Common myeloid progenitor, CD34-positive (primary cell): ENCODE data around the gene DDX10.

Source experiments
- CTCF ChIA-PET: fragments of 350-600 bp; sonication (Branson Sonifier 250); formaldehyde crosslinking; loops from one replicate; lab custom pipeline; 2021; ENCODE audit warnings: antibody characterized with exemption; lab: Charles Lee
- POLR2A ChIA-PET: fragments of 350-600 bp; sonication (Branson Sonifier 250); formaldehyde crosslinking; loops from one replicate; lab custom pipeline; 2021; ENCODE audit warnings: antibody characterized with exemption; lab: Charles Lee
- DNase-seq, 3 donors: peaks; one replicate each; pipeline versions ENCODE4 v3.0.0 to v3.0.0-alpha.2; 2013
- H3K27ac ChIP-seq, 2 experiments: 1 replicate in 1 of 2; 2 replicates in 1 of 2; pipeline ENCODE4 v1.7.0; 2013; ENCODE audit warnings: inconsistent platforms in 2 of 2, low read length in 2 of 2, mild to moderate bottlenecking in 2 of 2, low read depth in 1 of 2, moderate library complexity in 1 of 2; ENCODE audit not compliant: severe bottlenecking in 2 of 2, insufficient read depth in 1 of 2, poor library complexity in 1 of 2
- H3K27me3 ChIP-seq, 5 experiments: replicated peaks in 2 of 5; 1 replicate in 3 of 5; 2 replicates in 2 of 5; pipeline versions ENCODE4 v1.6.1 to v1.7.0; 2013; ENCODE audit warnings: low read length in 4 of 5, mild to moderate bottlenecking in 2 of 5, moderate library complexity in 2 of 5, inconsistent platforms in 1 of 5; ENCODE audit not compliant: insufficient read depth in 5 of 5, control insufficient read depth in 4 of 5
- H3K36me3 ChIP-seq, 4 experiments: 1 replicate in 2 of 4; 2 replicates in 2 of 4; pipeline versions ENCODE4 v1.6.1 to v1.7.0; 2013; ENCODE audit warnings: low read length in 3 of 4, control low read depth in 1 of 4, mild to moderate bottlenecking in 1 of 4; ENCODE audit not compliant: control insufficient read depth in 4 of 4, insufficient read depth in 4 of 4
- H3K4me1 ChIP-seq, 4 experiments: 1 replicate in 3 of 4; 2 replicates in 1 of 4; pipeline versions ENCODE4 v1.6.1 to v1.7.1; 2013; ENCODE audit warnings: low read length in 3 of 4, mild to moderate bottlenecking in 3 of 4, control low read depth in 1 of 4, inconsistent platforms in 1 of 4, moderate library complexity in 1 of 4; ENCODE audit not compliant: control insufficient read depth in 4 of 4, insufficient read depth in 4 of 4; ENCODE audit errors: control extremely low read depth in 1 of 4
- H3K4me3 ChIP-seq, 7 experiments: 1 replicate in 4 of 7; 2 replicates in 3 of 7; pipeline versions ENCODE4 v1.5.1 to v1.7.0; 2013; ENCODE audit warnings: mild to moderate bottlenecking in 7 of 7, low read length in 6 of 7, moderate library complexity in 6 of 7, inconsistent platforms in 2 of 7, low read depth in 2 of 7, control low read depth in 1 of 7; ENCODE audit not compliant: insufficient read depth in 4 of 7, control insufficient read depth in 1 of 7; ENCODE audit errors: extremely low read depth in 1 of 7
- H3K9me3 ChIP-seq, 5 experiments: 1 replicate in 4 of 5; 2 replicates in 1 of 5; pipeline versions ENCODE4 v1.6.1 to v1.7.1; 2013; ENCODE audit warnings: low read length in 4 of 5, mild to moderate bottlenecking in 2 of 5, inconsistent platforms in 1 of 5, low read depth in 1 of 5, moderate library complexity in 1 of 5; ENCODE audit not compliant: control insufficient read depth in 4 of 5, insufficient read depth in 2 of 5; ENCODE audit errors: control extremely low read depth in 1 of 5
- WGBS: methylation state at CpG from one replicate; pipeline ENCODE4 v1.1.5; 2013; ENCODE audit not compliant: insufficient coverage; 5-methylcytosine and 5-hydroxymethylcytosine counted together

Gene DDX10

GRCh38 chr11:108901359-108901758, 236.5 kb downstream of the DDX10 start:
- Histone ChIP-seq H3K9me3 (peaks cover 0 to 9% (median 0%) of the 10 kb centered on the region in 5 experiments), H3K4me3 (no peak overlapping the region), H3K36me3 (no peaks in the 10 kb centered on the region), H3K27ac (no peak overlapping the region), H3K27me3 (no peaks in the 10 kb centered on the region), H3K4me1 (peaks cover 0 to 5% (median 3%) of the 10 kb centered on the region in 4 experiments)
- ChIA-PET POLR2A (no interaction called here), CTCF (no interaction called here)
- no peak for DNase-seq
- WGBS = no CpG with 5 or more reads among the region's 3 CpGs

- peaks cover 0 to 6% (median 1%) of the 10 kb centered on the region in 4 experiments for H3K4me1 ChIP-seq
- H3K27me3 ChIP-seq = no peaks in the 10 kb centered on the region
- peaks cover 0 to 8% (median 0%) of the 10 kb centered on the region in 5 experiments for H3K9me3 ChIP-seq
- H3K4me3 ChIP-seq = no peak overlapping the region
- POLR2A ChIA-PET = no interaction called here
- no peaks in the 10 kb centered on the region for H3K36me3 ChIP-seq
- no peak overlapping the region for H3K27ac ChIP-seq
- CTCF ChIA-PET = no interaction called here
- DNase-seq = no peak
- no CpG with 5 or more reads among the region's 2 CpGs for WGBS
Measured at GRCh38 chr11:108902027-108902469, 237.2 kb downstream of the DDX10 start.

DNA sequence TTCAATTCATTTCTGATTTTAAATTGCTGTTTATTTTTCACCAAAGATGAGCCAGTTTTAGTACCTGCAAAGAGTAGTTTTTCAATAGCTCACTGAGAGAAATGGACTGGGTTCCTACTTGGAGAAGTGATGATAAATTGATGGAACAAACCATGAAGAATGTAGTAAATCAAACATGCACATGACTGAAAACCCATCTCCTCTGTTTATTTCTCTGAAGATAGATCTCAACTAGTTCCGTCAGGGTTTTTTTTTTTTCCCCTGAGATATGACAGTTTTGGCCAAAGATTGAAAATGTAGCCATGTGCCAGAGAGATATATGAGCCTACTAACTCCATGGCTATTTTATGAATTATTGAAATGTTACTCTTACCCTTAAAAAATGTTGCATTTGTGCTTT, 239.6 kb downstream of the DDX10 start:
- H3K4me3 ChIP-seq = no peak overlapping the region
- H3K27ac ChIP-seq = no peak overlapping the region
- ChIA-PET CTCF (interaction anchor here (0.8 kb wide), 1 partner anchor 32 kb away, joined by 3 read pairs; no protein-coding TSS in a partner anchor), POLR2A (interaction anchor here (0.7 kb wide), 1 partner anchor 506 kb away, joined by 3 read pairs; no protein-coding TSS in a partner anchor)
- DNase-seq = no peak
- no peaks in the 10 kb centered on the region for H3K27me3 ChIP-seq
- peaks cover 0 to 6% (median 1%) of the 10 kb centered on the region in 4 experiments for H3K4me1 ChIP-seq
- no peaks in the 10 kb centered on the region for H3K9me3 ChIP-seq
- no peaks in the 10 kb centered on the region for H3K36me3 ChIP-seq
- WGBS = 100% methylated on average over 1 of the region's 1 CpG

GRCh38 chr11:108906329-108906728, 241.5 kb downstream of the DDX10 start:
- Histone ChIP-seq H3K36me3 (no peaks in the 10 kb centered on the region), H3K9me3 (no peaks in the 10 kb centered on the region), H3K27ac (no peak overlapping the region), H3K4me1 (peaks cover 0 to 23% (median 4%) of the 10 kb centered on the region in 4 experiments), H3K27me3 (no peaks in the 10 kb centered on the region), H3K4me3 (no peak overlapping the region)
- ChIA-PET POLR2A (no interaction called here), CTCF (no interaction called here)
- peak in 2 of 3 donors; percentile 21 to 53 for DNase-seq

GRCh38 chr11:108906826-108907225, 242.0 kb downstream of the DDX10 start:
- DNase-seq = peak in 2 of 3 donors; percentile 7 to 26
- Histone ChIP-seq H3K27me3 (no peaks in the 10 kb centered on the region), H3K9me3 (no peaks in the 10 kb centered on the region), H3K36me3 (no peaks in the 10 kb centered on the region), H3K27ac (no peak overlapping the region), H3K4me1 (peaks cover 0 to 23% (median 4%) of the 10 kb centered on the region in 4 experiments), H3K4me3 (no peak overlapping the region)
- POLR2A ChIA-PET = no interaction called here
- CTCF ChIA-PET = no interaction called here
- WGBS = 94% methylated on average over 2 of the region's 2 CpGs

- Histone ChIP-seq H3K36me3 (no peaks in the 10 kb centered on the region), H3K27ac (no peak overlapping the region), H3K9me3 (no peaks in the 10 kb centered on the region), H3K4me1 (peaks cover 0 to 23% (median 4%) of the 10 kb centered on the region in 4 experiments), H3K4me3 (no peak overlapping the region), H3K27me3 (no peaks in the 10 kb centered on the region)
- no peak for DNase-seq
- ChIA-PET CTCF (no interaction called here), POLR2A (no interaction called here)
- WGBS = 100% methylated on average over 1 of the region's 5 CpGs
Measured at GRCh38 chr11:108909041-108909440, 244.2 kb downstream of the DDX10 start.

DNA sequence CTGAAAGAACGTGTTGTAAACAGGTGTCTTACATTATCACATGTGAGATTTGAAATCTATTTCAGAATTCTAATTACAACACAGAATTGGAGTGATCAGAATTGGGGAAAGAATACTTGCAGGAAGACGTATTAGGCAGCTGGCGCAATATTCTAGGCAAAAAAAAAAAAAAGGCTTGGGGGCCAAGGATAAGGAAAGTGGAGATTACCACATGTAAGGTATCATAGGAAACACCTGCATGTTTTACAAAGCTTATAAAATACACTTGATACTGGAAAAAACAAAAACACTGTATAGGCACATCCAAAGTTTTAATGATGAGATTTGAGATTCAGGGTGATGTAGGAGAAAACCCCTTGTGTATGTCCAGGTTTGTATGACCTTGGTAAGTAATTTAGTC, 245.1 kb downstream of the DDX10 start:
- Histone ChIP-seq H3K27me3 (no peaks in the 10 kb centered on the region), H3K4me1 (peaks cover 0 to 25% (median 4%) of the 10 kb centered on the region in 4 experiments), H3K36me3 (no peaks in the 10 kb centered on the region), H3K27ac (no peak overlapping the region), H3K4me3 (no peak overlapping the region), H3K9me3 (no peaks in the 10 kb centered on the region)
- ChIA-PET CTCF (no interaction called here), POLR2A (no interaction called here)
- peak; percentile 32 to 82 (median 63) for DNase-seq
- WGBS = 72% methylated on average over 2 of the region's 3 CpGs
